OCI-LY1 (cell line): Measurements from ENCODE around the gene TPH2.

ENCODE experiments used
- H2AFZ ChIP-seq: fragments of 200-600 bp; sonication (generic), shearing (Covaris generic); 2 replicates; pipeline ENCODE4 v1.6.0; 2014; ENCODE audit warnings: antibody characterized with exemption, mild to moderate bottlenecking, low read length
- H3F3A ChIP-seq: fragments of 200-600 bp; sonication (generic), shearing (Covaris generic); 2 replicates; pipeline ENCODE4 v1.6.0; 2014; ENCODE audit warnings: mild to moderate bottlenecking, antibody characterized with exemption, low read length, moderate library complexity; ENCODE audit not compliant: insufficient read depth
- H3K27ac ChIP-seq: fragments of 200-600 bp; sonication (generic); 2 replicates; pipeline ENCODE4 v1.5.1; 2014; ENCODE audit warnings: low read length, mixed run types, mild to moderate bottlenecking, low read depth; ENCODE audit not compliant: poor library complexity, severe bottlenecking
- H3K27me3 ChIP-seq: fragments of 200-600 bp; sonication (generic); 2 replicates; pipeline ENCODE4 v1.6.0; 2014; ENCODE audit warnings: antibody characterized with exemption, mild to moderate bottlenecking, low read length, moderate library complexity; ENCODE audit not compliant: insufficient read depth
- H3K36me3 ChIP-seq: fragments of 200-600 bp; sonication (generic); 2 replicates; pipeline ENCODE4 v1.6.1; 2014; ENCODE audit warnings: mild to moderate bottlenecking, antibody characterized with exemption, low read length, moderate library complexity, mixed read lengths; ENCODE audit not compliant: insufficient read depth
- H3K4me1 ChIP-seq: fragments of 200-600 bp; sonication (generic); 2 replicates; pipeline ENCODE4 v1.5.1; 2014; ENCODE audit warnings: mild to moderate bottlenecking, low read length, moderate library complexity; ENCODE audit not compliant: insufficient read depth, severe bottlenecking
- H3K4me2 ChIP-seq: fragments of 200-600 bp; sonication (generic), shearing (Covaris generic); 2 replicates; pipeline ENCODE4 v1.6.1; 2014; ENCODE audit warnings: low read length
- H3K4me3 ChIP-seq: fragments of 200-600 bp; sonication (generic); 2 replicates; pipeline ENCODE4 v1.5.1; 2014; ENCODE audit warnings: low read length, low read depth, mild to moderate bottlenecking, mixed read lengths; ENCODE audit not compliant: poor library complexity, severe bottlenecking
- H3K79me2 ChIP-seq: fragments of 200-600 bp; shearing (Covaris generic); 2 replicates; pipeline ENCODE4 v1.6.1; 2016; ENCODE audit warnings: mixed run types, low read length, mixed read lengths; ENCODE audit not compliant: insufficient read depth
- H3K9ac ChIP-seq: fragments of 200-600 bp; sonication (generic), shearing (Covaris generic); 2 replicates; pipeline ENCODE4 v1.6.1; 2014; ENCODE audit warnings: mild to moderate bottlenecking, low read length, mixed read lengths
- H3K9me2 ChIP-seq: fragments of 200-600 bp; sonication (generic), shearing (Covaris generic); 2 replicates; pipeline ENCODE4 v1.6.1; 2014; ENCODE audit warnings: low read depth, mild to moderate bottlenecking, low read length, mixed read lengths
- H3K9me3 ChIP-seq: fragments of 200-600 bp; shearing (Covaris generic); 2 replicates; pipeline ENCODE4 v1.6.1; 2014; ENCODE audit warnings: low read length, mixed read lengths
- H4K20me1 ChIP-seq: fragments of 200-600 bp; sonication (generic), shearing (Covaris generic); 2 replicates; pipeline ENCODE4 v1.6.0; 2016; ENCODE audit warnings: mild to moderate bottlenecking, low read length; ENCODE audit not compliant: insufficient read depth
- CTCF ChIP-seq: fragments of 200-600 bp; sonication (generic), shearing (Covaris generic); IDR thresholded peaks from 2 replicates; pipeline ENCODE4 v1.5.1; 2017; ENCODE audit warnings: mild to moderate bottlenecking, antibody characterized with exemption, low read length, moderate library complexity, mixed read lengths
- EZH2 ChIP-seq: fragments of 200-600 bp; sonication (generic), shearing (Covaris generic); IDR thresholded peaks from 2 replicates; pipeline ENCODE4 v1.8.0; 2017; ENCODE audit warnings: borderline replicate concordance, mixed run types, mild to moderate bottlenecking, antibody characterized with exemption, low read length, moderate library complexity, mixed read lengths

The TPH2 gene

GRCh38 chr12:71958056-71958455 is 19.4 kb downstream of the TPH2 start:
- Histone ChIP-seq H3K4me3 (no peak overlapping the region), H3K9ac (no peak overlapping the region), H3K4me1 (no peaks in the 10 kb centered on the region), H3K36me3 (no peaks in the 10 kb centered on the region), H2AFZ (no peak overlapping the region), H3K27me3 (no peaks in the 10 kb centered on the region), H3K9me2 (no peaks in the 10 kb centered on the region), H3K9me3 (no peaks in the 10 kb centered on the region), H3F3A (no peaks in the 10 kb centered on the region), H3K79me2 (no peaks in the 10 kb centered on the region), H4K20me1 (no peaks in the 10 kb centered on the region), H3K27ac (no peak overlapping the region), H3K4me2 (no peak overlapping the region)
- TF ChIP-seq CTCF, result no peak
- no peak for TF ChIP-seq EZH2

GRCh38 chr12:71958457-71958856 is 19.8 kb downstream of the TPH2 start:
- Histone ChIP-seq H3K36me3 (no peaks in the 10 kb centered on the region), H3K4me3 (no peak overlapping the region), H2AFZ (no peak overlapping the region), H3K9me3 (no peaks in the 10 kb centered on the region), H3K27me3 (no peaks in the 10 kb centered on the region), H3F3A (no peaks in the 10 kb centered on the region), H3K9me2 (no peaks in the 10 kb centered on the region), H4K20me1 (no peaks in the 10 kb centered on the region), H3K4me2 (no peak overlapping the region), H3K9ac (no peak overlapping the region), H3K27ac (no peak overlapping the region), H3K4me1 (no peaks in the 10 kb centered on the region), H3K79me2 (no peaks in the 10 kb centered on the region)
- no peak for TF ChIP-seq CTCF
- TF ChIP-seq EZH2, result no peak

- TF ChIP-seq EZH2 (no peak), CTCF (no peak)
- Histone ChIP-seq H3F3A (no peaks in the 10 kb centered on the region), H4K20me1 (no peaks in the 10 kb centered on the region), H3K4me2 (no peak overlapping the region), H3K36me3 (no peaks in the 10 kb centered on the region), H3K9ac (no peak overlapping the region), H2AFZ (no peak overlapping the region), H3K9me3 (no peaks in the 10 kb centered on the region), H3K79me2 (no peaks in the 10 kb centered on the region), H3K4me3 (no peak overlapping the region), H3K9me2 (no peaks in the 10 kb centered on the region), H3K27ac (no peak overlapping the region), H3K27me3 (no peaks in the 10 kb centered on the region), H3K4me1 (no peaks in the 10 kb centered on the region)
Measured at GRCh38 chr12:71958993-71959578, 20.4 kb downstream of the TPH2 start.
